IPS-20b (cell line): ENCODE results near the gene MTRF1.

ENCODE experiments used
- H3K27ac ChIP-seq: one replicate; pipeline ENCODE4 v1.5.1; 2013; ENCODE audit warnings: low read length
- H3K27me3 ChIP-seq: 2 replicates; pipeline ENCODE4 v1.6.1; 2013; ENCODE audit warnings: mild to moderate bottlenecking, low read length, inconsistent platforms; ENCODE audit not compliant: insufficient read depth
- H3K36me3 ChIP-seq: 2 replicates; pipeline ENCODE4 v1.6.1; 2013; ENCODE audit warnings: low read depth, mild to moderate bottlenecking, inconsistent platforms, low read length, moderate library complexity; ENCODE audit not compliant: insufficient read depth
- H3K4me1 ChIP-seq: 2 replicates; pipeline ENCODE4 v1.6.1; 2013; ENCODE audit warnings: mild to moderate bottlenecking, control low read depth, inconsistent platforms, low read length, moderate library complexity; ENCODE audit not compliant: insufficient read depth
- H3K4me3 ChIP-seq: 2 replicates; pipeline ENCODE4 v1.5.1; 2013; ENCODE audit warnings: mild to moderate bottlenecking, low read length, inconsistent platforms
- H3K9ac ChIP-seq: 2 replicates; pipeline ENCODE4 v1.6.1; 2013; ENCODE audit warnings: low read depth, mild to moderate bottlenecking, inconsistent platforms, low read length, moderate library complexity
- H3K9me3 ChIP-seq: 2 replicates; pipeline ENCODE4 v1.6.1; 2013; ENCODE audit warnings: mild to moderate bottlenecking, low read depth, low read length, inconsistent platforms; ENCODE audit not compliant: insufficient read depth

MTRF1 gene

GRCh38 chr13:41274881-41275280, 11.5 kb upstream of the MTRF1 start:
- H3K36me3 ChIP-seq = no peaks in the 10 kb centered on the region
- H3K4me1 ChIP-seq = peaks cover 3% of the 10 kb centered on the region; the same call in 1 of the 2 replicates
- H3K9me3 ChIP-seq = peaks cover 9% of the 10 kb centered on the region
- H3K27me3 ChIP-seq = no peaks in the 10 kb centered on the region
- H3K4me3 ChIP-seq = no peak overlapping the region
- H3K27ac ChIP-seq = no peak overlapping the region
- H3K9ac ChIP-seq = no peak overlapping the region

GRCh38 chr13:41273831-41274441, 10.6 kb upstream of the MTRF1 start:
- Histone ChIP-seq H3K4me3 (no peak overlapping the region), H3K27me3 (no peaks in the 10 kb centered on the region), H3K4me1 (peaks cover 3% of the 10 kb centered on the region; the same call in 1 of the 2 replicates), H3K27ac (no peak overlapping the region), H3K36me3 (no peaks in the 10 kb centered on the region), H3K9me3 (peaks cover 17% of the 10 kb centered on the region), H3K9ac (no peak overlapping the region)

- H3K9me3 ChIP-seq = peaks cover 34% of the 10 kb centered on the region
- H3K27me3 ChIP-seq = no peaks in the 10 kb centered on the region
- no peak overlapping the region for H3K4me3 ChIP-seq
- no peak overlapping the region for H3K27ac ChIP-seq
- H3K4me1 ChIP-seq = no peaks in the 10 kb centered on the region
- no peak overlapping the region for H3K9ac ChIP-seq
- H3K36me3 ChIP-seq = no peaks in the 10 kb centered on the region
Measured at GRCh38 chr13:41271456-41272285, 8.3 kb upstream of the MTRF1 start.

GRCh38 chr13:41268764-41269163, 5.4 kb upstream of the MTRF1 start:
- Histone ChIP-seq H3K4me1 (no peaks in the 10 kb centered on the region), H3K27ac (no peak overlapping the region), H3K27me3 (no peaks in the 10 kb centered on the region), H3K9me3 (peaks cover 39% of the 10 kb centered on the region), H3K4me3 (no peak overlapping the region), H3K36me3 (no peaks in the 10 kb centered on the region), H3K9ac (no peak overlapping the region)

GRCh38 chr13:41267106-41267505, 3.7 kb upstream of the MTRF1 start:
- H3K9ac ChIP-seq = no peak overlapping the region
- no peak overlapping the region for H3K27ac ChIP-seq
- no peaks in the 10 kb centered on the region for H3K36me3 ChIP-seq
- no peaks in the 10 kb centered on the region for H3K27me3 ChIP-seq
- H3K9me3 ChIP-seq = peaks cover 39% of the 10 kb centered on the region
- peaks cover 2% of the 10 kb centered on the region; the same call in 1 of the 2 replicates for H3K4me1 ChIP-seq
- H3K4me3 ChIP-seq = no peak overlapping the region

- H3K4me3 ChIP-seq = no peak overlapping the region
- H3K9ac ChIP-seq = no peak overlapping the region
- H3K36me3 ChIP-seq = peaks cover 42% of the 10 kb centered on the region
- no peak overlapping the region for H3K27ac ChIP-seq
- H3K4me1 ChIP-seq = peaks cover 2% of the 10 kb centered on the region; the same call in 1 of the 2 replicates
- H3K9me3 ChIP-seq = no peaks in the 10 kb centered on the region
- H3K27me3 ChIP-seq = no peaks in the 10 kb centered on the region
Measured at GRCh38 chr13:41259875-41260501, 3.4 kb downstream of the MTRF1 start.

GRCh38 chr13:41257535-41257934, 5.8 kb downstream of the MTRF1 start:
- peaks cover 65% of the 10 kb centered on the region for H3K36me3 ChIP-seq
- H3K27me3 ChIP-seq = no peaks in the 10 kb centered on the region
- no peak overlapping the region for H3K4me3 ChIP-seq
- H3K4me1 ChIP-seq = no peaks in the 10 kb centered on the region; the same call in 1 of the 2 replicates
- no peak overlapping the region for H3K27ac ChIP-seq
- H3K9me3 ChIP-seq = no peaks in the 10 kb centered on the region
- H3K9ac ChIP-seq = no peak overlapping the region

- peaks cover 73% of the 10 kb centered on the region for H3K36me3 ChIP-seq
- no peak overlapping the region for H3K4me3 ChIP-seq
- H3K27me3 ChIP-seq = no peaks in the 10 kb centered on the region
- no peaks in the 10 kb centered on the region for H3K9me3 ChIP-seq
- no peaks in the 10 kb centered on the region for H3K4me1 ChIP-seq
- H3K27ac ChIP-seq = no peak overlapping the region
- no peak overlapping the region for H3K9ac ChIP-seq
Measured at GRCh38 chr13:41254902-41255301, 8.5 kb downstream of the MTRF1 start.

- Histone ChIP-seq H3K9me3 (no peaks in the 10 kb centered on the region), H3K36me3 (peaks cover 66% of the 10 kb centered on the region), H3K27ac (no peak overlapping the region), H3K9ac (no peak overlapping the region), H3K4me3 (no peak overlapping the region), H3K27me3 (no peaks in the 10 kb centered on the region), H3K4me1 (no peaks in the 10 kb centered on the region)
Measured at GRCh38 chr13:41250993-41251392, 12.4 kb downstream of the MTRF1 start.

GRCh38 chr13:41246969-41247680, 16.3 kb downstream of the MTRF1 start:
- H3K9me3 ChIP-seq = no peaks in the 10 kb centered on the region
- no peaks in the 10 kb centered on the region for H3K4me1 ChIP-seq
- H3K27ac ChIP-seq = no peak overlapping the region
- no peak overlapping the region for H3K9ac ChIP-seq
- H3K4me3 ChIP-seq = no peak overlapping the region
- peaks cover 34% of the 10 kb centered on the region for H3K36me3 ChIP-seq
- H3K27me3 ChIP-seq = no peaks in the 10 kb centered on the region

GRCh38 chr13:41244556-41244955, 18.8 kb downstream of the MTRF1 start:
- Histone ChIP-seq H3K27me3 (no peaks in the 10 kb centered on the region), H3K36me3 (peaks cover 16% of the 10 kb centered on the region; the same call in 1 of the 2 replicates), H3K4me3 (no peak overlapping the region), H3K4me1 (no peaks in the 10 kb centered on the region), H3K9me3 (no peaks in the 10 kb centered on the region), H3K9ac (no peak overlapping the region), H3K27ac (no peak overlapping the region)
